Osteocyte (in vitro differentiated cells): ENCODE data around the gene GSTA4. TPM values are rescaled to one million over a fixed set of nuclear protein-coding genes. Genes with fewer than 3 reads are reported as not detected.
"Not testable (repeated sequence)": the region's sequence is repeated elsewhere in the genome, so short reads cannot be mapped to it uniquely, and the experiment has no call there.

Experiments used
- DNase-seq: peaks from one replicate; pipeline ENCODE4 v3.0.0; 2021; ENCODE audit warnings: mixed read lengths; ENCODE audit not compliant: unreplicated experiment; ENCODE audit errors: extremely low spot score
- H3K27ac Mint-ChIP-seq: one replicate; pipeline ENCODE4 v1.8.0; 2021; ENCODE audit warnings: mild to moderate bottlenecking, mixed read lengths; ENCODE audit not compliant: unreplicated experiment
- H3K27me3 Mint-ChIP-seq: one replicate; pipeline ENCODE4 v1.8.0; 2021; ENCODE audit warnings: mixed read lengths; ENCODE audit not compliant: unreplicated experiment
- H3K36me3 Mint-ChIP-seq: one replicate; pipeline ENCODE4 v1.8.0; 2021; ENCODE audit warnings: mixed read lengths; ENCODE audit not compliant: unreplicated experiment
- H3K4me1 Mint-ChIP-seq: one replicate; pipeline ENCODE4 v1.8.0; 2021; ENCODE audit warnings: mixed read lengths; ENCODE audit not compliant: unreplicated experiment
- H3K4me3 Mint-ChIP-seq: one replicate; pipeline ENCODE4 v1.8.0; 2021; ENCODE audit warnings: mild to moderate bottlenecking, moderate library complexity, mixed read lengths; ENCODE audit not compliant: unreplicated experiment
- H3K9me3 Mint-ChIP-seq: one replicate; pipeline ENCODE4 v1.8.0; 2021; ENCODE audit warnings: mixed read lengths; ENCODE audit not compliant: unreplicated experiment
- total RNA-seq: library from RNA; stranded (reverse); gene quantifications from 2 replicates; pipeline ENCODE4 v1.2.1, GENCODE V29; 2021
- TF ChIP-seq, protein P1 (sequence below): fragments of 200-600 bp; sonication (generic); IDR thresholded peaks from 2 replicates; pipeline ENCODE4 v1.5.0; 2021; ENCODE audit warnings: antibody characterized with exemption, mild to moderate bottlenecking, moderate library complexity

GSTA4 gene
- total RNA-seq, 1 donor from 2014 or later, result 45.3 TPM

DNA sequence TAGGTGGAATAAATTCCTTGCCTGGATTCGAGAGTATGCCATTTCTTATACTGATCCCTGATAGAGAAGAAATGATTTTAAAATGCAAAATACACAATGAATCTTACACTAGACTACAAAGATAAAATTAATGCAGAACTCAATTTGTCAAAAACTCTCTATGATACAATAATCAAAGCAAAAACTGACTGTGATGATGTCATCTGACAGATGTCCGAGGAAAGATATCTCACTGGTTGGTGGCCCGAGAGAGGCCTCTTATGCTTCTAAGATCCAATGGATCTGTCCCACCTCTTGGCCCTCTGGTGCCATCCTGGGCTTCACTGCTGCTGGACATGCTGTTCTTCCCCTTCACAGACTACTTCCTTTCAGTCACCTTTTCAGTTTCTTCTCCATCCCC lies 14.4 kb upstream of the GSTA4 start:
- Mint-ChIP-seq H3K4me1 (peaks cover 12% of the 10 kb centered on the region), H3K4me3 (no peak overlapping the region), H3K27me3 (no peaks in the 10 kb centered on the region), H3K36me3 (peaks cover 63% of the 10 kb centered on the region), H3K9me3 (no peaks in the 10 kb centered on the region), H3K27ac (no peak overlapping the region)
- no peak for DNase-seq
- TF ChIP-seq, protein P1, sequence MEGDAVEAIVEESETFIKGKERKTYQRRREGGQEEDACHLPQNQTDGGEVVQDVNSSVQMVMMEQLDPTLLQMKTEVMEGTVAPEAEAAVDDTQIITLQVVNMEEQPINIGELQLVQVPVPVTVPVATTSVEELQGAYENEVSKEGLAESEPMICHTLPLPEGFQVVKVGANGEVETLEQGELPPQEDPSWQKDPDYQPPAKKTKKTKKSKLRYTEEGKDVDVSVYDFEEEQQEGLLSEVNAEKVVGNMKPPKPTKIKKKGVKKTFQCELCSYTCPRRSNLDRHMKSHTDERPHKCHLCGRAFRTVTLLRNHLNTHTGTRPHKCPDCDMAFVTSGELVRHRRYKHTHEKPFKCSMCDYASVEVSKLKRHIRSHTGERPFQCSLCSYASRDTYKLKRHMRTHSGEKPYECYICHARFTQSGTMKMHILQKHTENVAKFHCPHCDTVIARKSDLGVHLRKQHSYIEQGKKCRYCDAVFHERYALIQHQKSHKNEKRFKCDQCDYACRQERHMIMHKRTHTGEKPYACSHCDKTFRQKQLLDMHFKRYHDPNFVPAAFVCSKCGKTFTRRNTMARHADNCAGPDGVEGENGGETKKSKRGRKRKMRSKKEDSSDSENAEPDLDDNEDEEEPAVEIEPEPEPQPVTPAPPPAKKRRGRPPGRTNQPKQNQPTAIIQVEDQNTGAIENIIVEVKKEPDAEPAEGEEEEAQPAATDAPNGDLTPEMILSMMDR, result no peak

- Mint-ChIP-seq H3K4me3 (no peak overlapping the region), H3K36me3 (peaks cover 65% of the 10 kb centered on the region), H3K9me3 (no peaks in the 10 kb centered on the region), H3K27me3 (no peaks in the 10 kb centered on the region), H3K27ac (no peak overlapping the region), H3K4me1 (peaks cover 7% of the 10 kb centered on the region)
- TF ChIP-seq, protein P1, result no peak
- no peak for DNase-seq
Observed at GRCh38 chr6:53009056-53009455, 14.0 kb upstream of the GSTA4 start.

DNA sequence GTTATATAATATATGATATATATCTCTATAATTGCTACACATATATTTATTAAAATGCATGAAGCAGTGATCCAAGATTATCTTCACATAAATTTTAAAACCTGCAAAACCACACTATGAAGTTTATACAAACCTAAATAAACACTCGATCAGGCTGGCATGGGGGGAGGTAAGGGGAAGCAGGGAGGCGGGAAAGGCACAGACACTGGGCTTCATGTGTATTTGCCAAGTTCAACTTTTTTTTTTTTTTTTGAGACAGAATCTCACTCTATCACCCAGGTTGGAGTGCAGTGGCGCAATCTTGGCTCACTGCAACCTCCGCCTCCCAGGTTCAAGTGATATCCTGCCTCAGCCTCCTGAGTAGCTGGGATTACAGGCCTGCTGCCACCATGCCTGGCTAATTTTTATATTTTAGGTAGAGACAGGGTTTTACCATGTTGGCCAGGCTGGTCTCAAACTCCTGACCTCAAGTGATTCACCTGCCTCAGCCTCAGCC lies 13.2 kb upstream of the GSTA4 start:
- not testable (repeated sequence) for H3K4me1 Mint-ChIP-seq, H3K27ac Mint-ChIP-seq, H3K27me3 Mint-ChIP-seq, DNase-seq, H3K4me3 Mint-ChIP-seq, H3K9me3 Mint-ChIP-seq
- H3K36me3 Mint-ChIP-seq, result peaks cover 63% of the 10 kb centered on the region

GRCh38 chr6:53005663-53006250 lies 10.7 kb upstream of the GSTA4 start:
- no peak overlapping the region for H3K4me3 Mint-ChIP-seq
- H3K4me1 Mint-ChIP-seq, result no peaks in the 10 kb centered on the region
- TF ChIP-seq, protein P1, result no peak
- no peaks in the 10 kb centered on the region for H3K9me3 Mint-ChIP-seq
- H3K27ac Mint-ChIP-seq, result no peak overlapping the region
- peaks cover 55% of the 10 kb centered on the region for H3K36me3 Mint-ChIP-seq
- no peaks in the 10 kb centered on the region for H3K27me3 Mint-ChIP-seq
- no peak for DNase-seq

DNA sequence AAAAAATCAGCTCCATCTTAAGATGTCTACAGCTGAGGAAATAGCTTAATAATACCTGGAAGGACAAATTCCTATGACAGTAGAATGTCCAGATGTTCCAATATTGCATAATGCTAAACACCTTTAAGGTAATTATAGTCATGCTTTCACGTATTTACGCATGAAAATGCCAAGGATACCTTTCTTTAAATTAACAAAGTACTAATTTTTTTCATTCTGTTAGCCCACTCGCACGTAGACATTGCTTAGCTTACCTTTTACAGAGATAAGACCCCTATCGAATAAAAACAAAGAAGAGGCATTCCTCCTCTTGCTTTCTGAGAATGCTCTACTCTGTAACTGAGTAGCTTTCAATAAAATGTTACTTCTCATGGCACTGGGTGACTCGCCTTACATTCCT lies 4.4 kb upstream of the GSTA4 start:
- no peak for DNase-seq
- peaks cover 14% of the 10 kb centered on the region for H3K4me1 Mint-ChIP-seq
- no peak overlapping the region for H3K27ac Mint-ChIP-seq
- peaks cover 8% of the 10 kb centered on the region for H3K36me3 Mint-ChIP-seq
- TF ChIP-seq, protein P1, result no peak
- no peaks in the 10 kb centered on the region for H3K27me3 Mint-ChIP-seq
- no peak overlapping the region for H3K4me3 Mint-ChIP-seq
- no peaks in the 10 kb centered on the region for H3K9me3 Mint-ChIP-seq

- Mint-ChIP-seq H3K4me1 (peaks cover 18% of the 10 kb centered on the region), H3K27ac (no peak overlapping the region), H3K9me3 (no peaks in the 10 kb centered on the region), H3K4me3 (no peak overlapping the region), H3K27me3 (no peaks in the 10 kb centered on the region), H3K36me3 (peaks cover 2% of the 10 kb centered on the region)
- no peak for DNase-seq
- TF ChIP-seq, protein P1, result no peak
Observed at GRCh38 chr6:52998603-52999002, 3.5 kb upstream of the GSTA4 start.
